Adrenal gland (tissue), 12 donors: ENCODE data around the gene INTS1. TPM values are rescaled to one million over a fixed set of nuclear protein-coding genes. Genes with fewer than 3 reads are reported as not detected.

Experiments used
- DNase-seq, 7 donors: peaks; one replicate each; pipeline ENCODE4 v3.0.0-alpha.2; 2019 to 2020
- H3K27ac ChIP-seq, 5 donors: fragments of 200-600 bp; sonication (generic) in 4 of 5; 1 replicate in 3 of 5; 2 replicates in 2 of 5; pipeline versions ENCODE4 v1.5.1 to v1.8.0; 2016 to 2020; ENCODE audit warnings: mild to moderate bottlenecking in 1 of 5
- H3K27me3 ChIP-seq: fragments of 200-600 bp; 2 replicates; pipeline ENCODE4 v1.8.0; 2021
- H3K36me3 ChIP-seq, 2 donors: fragments of 200-600 bp; replicated peaks in 1 of 2; 1 replicate in 1 of 2; 2 replicates in 1 of 2; pipeline versions ENCODE4 v1.5.1 to v1.8.0; 2018 to 2022
- H3K4me1 ChIP-seq, 2 donors: fragments of 200-600 bp; replicated peaks in 1 of 2; 1 replicate in 1 of 2; 2 replicates in 1 of 2; pipeline versions ENCODE4 v1.5.1 to v1.8.0; 2018 to 2021
- H3K4me3 ChIP-seq, 4 donors: fragments of 200-600 bp; sonication (generic) in 3 of 4; one replicate each; pipeline ENCODE4 v1.5.1; 2016 to 2018
- H3K9me3 ChIP-seq, 3 donors: fragments of 200-600 bp; sonication (generic) in 1 of 3; replicated peaks in 1 of 3; 1 replicate in 2 of 3; 2 replicates in 1 of 3; pipeline versions ENCODE4 v1.5.1 to v1.8.0; 2016 to 2021
- POLR2A ChIP-seq, 2 donors: fragments of 450-650 bp; IDR thresholded peaks; one replicate each; pipeline ENCODE4 v1.6.1; 2017; ENCODE audit warnings: antibody characterized with exemption in 2 of 2, mild to moderate bottlenecking in 2 of 2, moderate library complexity in 1 of 2
- WGBS, 4 donors: extraction: QIAGEN DNeasy Blood & Tissue Kit in 2 of 4; methylation state at CpG; one replicate each; pipeline versions ENCODE4 v1.1.5 to v1.1.7; 2013 to 2017; 5-methylcytosine and 5-hydroxymethylcytosine counted together
- intact Hi-C, 2 donors: fragments of 100-400 bp; cut with DNase I; formaldehyde crosslinking; loops; one replicate each; pipeline versions ENCODE4 v1.14.1 to v1.15.0; 2022 to 2023
- polyA plus RNA-seq, 3 donors: library from polyadenylated mRNA; stranded (reverse); fragments of 200-250 nt in 2 of 3; fragments of 350-450 nt in 1 of 3; fragmentation: Illumina TruSeq in 1 of 3; extraction: RNeasy Lipid Tissue Mini Kit (QIAGEN cat#74804) in 1 of 3; gene quantifications; one replicate each; pipeline ENCODE4 v1.2.3, GENCODE V29; 2013 to 2014
- total RNA-seq, 9 donors: library from RNA; depleted of rRNA in 4 of 9; stranded (reverse); fragments of >200 nt in 4 of 9; fragments of 120-200 nt in 1 of 9; fragmentation: NEBNext Ultra II Directional in 1 of 9; extraction: Animal tissue kit (Norgen Biotek cat#: 25700) in 1 of 9; gene quantifications; one replicate each; pipeline versions ENCODE4 v1.1.0 to v1.2.4, GENCODE V29; 2013 to 2023
- TF ChIP-seq, protein P1 (sequence below), 6 experiments: fragments of 450-650 bp in 4 of 6; fragments of 200-600 bp in 2 of 6; sonication (generic) in 1 of 6; IDR thresholded peaks; 1 replicate in 5 of 6; 2 replicates in 1 of 6; pipeline versions ENCODE4 v1.5.1 to v1.8.0; 2016 to 2021; ENCODE audit warnings: antibody characterized with exemption in 6 of 6, mild to moderate bottlenecking in 2 of 6, moderate library complexity in 1 of 6
- donor health status: healthy with polysubstance abuse.
- donor health status: Bipolar disorder and iron deficiency.
- donor health status: DM: yes; HTN: yes; CAD: no.
- donor health status: DM: no; HTN: no; CAD: no.
- donor health status: DM: no; HTN: no; CAD: no.
- donor health status: DM: yes; HTN: yes; CAD: no.

INTS1 gene
- total and polyA plus RNA-seq, 12 donors, result 4.7 to 152 (median 72.8) TPM

- H3K36me3 ChIP-seq, result peaks cover 0 to 38% of the 10 kb centered on the region in 2 donors
- intact Hi-C loops, result no loop called here
Measured at GRCh38 chr7:1468203-1468602, 36.0 kb downstream of the INTS1 start.

GRCh38 chr7:1466524-1467271 is 37.5 kb downstream of the INTS1 start:
- Histone ChIP-seq H3K27ac (peak overlapping the region in 4 of 5 donors; percentile 0 to 81 (median 67)), H3K36me3 (peaks cover 0 to 25% of the 10 kb centered on the region in 2 donors), H3K27me3 (no peaks in the 10 kb centered on the region), H3K4me3 (no peak overlapping the region), H3K9me3 (no peaks in the 10 kb centered on the region), H3K4me1 (peaks cover 11 to 23% of the 10 kb centered on the region in 2 donors)
- TF ChIP-seq, protein P1, sequence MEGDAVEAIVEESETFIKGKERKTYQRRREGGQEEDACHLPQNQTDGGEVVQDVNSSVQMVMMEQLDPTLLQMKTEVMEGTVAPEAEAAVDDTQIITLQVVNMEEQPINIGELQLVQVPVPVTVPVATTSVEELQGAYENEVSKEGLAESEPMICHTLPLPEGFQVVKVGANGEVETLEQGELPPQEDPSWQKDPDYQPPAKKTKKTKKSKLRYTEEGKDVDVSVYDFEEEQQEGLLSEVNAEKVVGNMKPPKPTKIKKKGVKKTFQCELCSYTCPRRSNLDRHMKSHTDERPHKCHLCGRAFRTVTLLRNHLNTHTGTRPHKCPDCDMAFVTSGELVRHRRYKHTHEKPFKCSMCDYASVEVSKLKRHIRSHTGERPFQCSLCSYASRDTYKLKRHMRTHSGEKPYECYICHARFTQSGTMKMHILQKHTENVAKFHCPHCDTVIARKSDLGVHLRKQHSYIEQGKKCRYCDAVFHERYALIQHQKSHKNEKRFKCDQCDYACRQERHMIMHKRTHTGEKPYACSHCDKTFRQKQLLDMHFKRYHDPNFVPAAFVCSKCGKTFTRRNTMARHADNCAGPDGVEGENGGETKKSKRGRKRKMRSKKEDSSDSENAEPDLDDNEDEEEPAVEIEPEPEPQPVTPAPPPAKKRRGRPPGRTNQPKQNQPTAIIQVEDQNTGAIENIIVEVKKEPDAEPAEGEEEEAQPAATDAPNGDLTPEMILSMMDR (IDR thresholded peaks at IDR 0.05), result peak in 2 of 6 experiments; percentile 9 to 23
- TF ChIP-seq POLR2A (IDR thresholded peaks at IDR 0.05), result peak in 1 of 2 donors; percentile 43
- intact Hi-C loops, result no loop called here
- 27 to 57% (median 36%) methylated on average over 5 to 17 of the region's 17 CpGs for WGBS, 4 donors
- DNase-seq, result peak; percentile 71 to 94 (median 92)

More at GRCh38 chr7:1468203-1468602, 36.0 kb downstream of the INTS1 start:
- no peak for DNase-seq
- Histone ChIP-seq H3K4me3 (no peak overlapping the region), H3K9me3 (no peaks in the 10 kb centered on the region), H3K4me1 (peaks cover 11 to 13% of the 10 kb centered on the region in 2 donors), H3K27ac (no peak overlapping the region), H3K27me3 (no peaks in the 10 kb centered on the region)
- WGBS, 4 donors, result 91 to 100% (median 92%) methylated on average over 4 to 13 of the region's 13 CpGs
- TF ChIP-seq POLR2A (IDR thresholded peaks at IDR 0.05), result no peak
- TF ChIP-seq, protein P1 (IDR thresholded peaks at IDR 0.05), result no peak

GRCh38 chr7:1464694-1465093 is 39.5 kb downstream of the INTS1 start:
- 62 to 77% (median 72%) methylated on average over 7 to 12 of the region's 12 CpGs for WGBS, 4 donors
- H3K27me3 ChIP-seq, result no peaks in the 10 kb centered on the region
- intact Hi-C loops, result no loop called here
- no peak overlapping the region for H3K4me3 ChIP-seq
- no peak for TF ChIP-seq POLR2A (IDR thresholded peaks at IDR 0.05)
- TF ChIP-seq, protein P1 (IDR thresholded peaks at IDR 0.05), result no peak
- H3K36me3 ChIP-seq, result peaks cover 0 to 6% of the 10 kb centered on the region in 2 donors
- no peak for DNase-seq
- no peak overlapping the region for H3K27ac ChIP-seq
- no peaks in the 10 kb centered on the region for H3K9me3 ChIP-seq
- H3K4me1 ChIP-seq, result peaks cover 31 to 41% of the 10 kb centered on the region in 2 donors

GRCh38 chr7:1463676-1464223 is 40.4 kb downstream of the INTS1 start:
- peak in 1 of 7 donors; percentile 49 for DNase-seq
- Histone ChIP-seq H3K9me3 (no peaks in the 10 kb centered on the region), H3K27me3 (no peaks in the 10 kb centered on the region), H3K27ac (no peak overlapping the region), H3K4me3 (no peak overlapping the region), H3K4me1 (peaks cover 31 to 42% of the 10 kb centered on the region in 2 donors), H3K36me3 (no peaks in the 10 kb centered on the region)
- 49 to 63% (median 59%) methylated on average over 8 to 18 of the region's 18 CpGs for WGBS, 4 donors
- intact Hi-C loops, result no loop called here
- TF ChIP-seq, protein P1 (IDR thresholded peaks at IDR 0.05), result no peak
- no peak for TF ChIP-seq POLR2A (IDR thresholded peaks at IDR 0.05)
